Natural killer cell (primary cell): ENCODE data around the gene AGPAT3. TPM values are rescaled to one million over a fixed set of nuclear protein-coding genes. Genes with fewer than 3 reads are reported as not detected.

Experiments
- ATAC-seq, 3 donors: fragments of 150-1000 bp in 2 of 3; fragments of 200-7000 bp in 1 of 3; cut with Tn5 transposase; 1 replicate in 1 of 3; 2 replicates in 2 of 3; pipeline ENCODE4 v1.10.0; 2021; ENCODE audit warnings: mild to moderate bottlenecking in 2 of 3, moderate library complexity in 2 of 3
- DNase-seq, 2 donors: peaks; one replicate each; pipeline versions ENCODE4 v3.0.0 to v3.0.0-alpha.2; 2013 to 2021; ENCODE audit warnings: mixed read lengths in 1 of 2
- H3K27ac ChIP-seq: one replicate; pipeline ENCODE4 v1.5.1; 2013; ENCODE audit warnings: mild to moderate bottlenecking, low read length
- H3K27me3 ChIP-seq: one replicate; pipeline ENCODE4 v1.6.1; 2013; ENCODE audit warnings: low read length; ENCODE audit not compliant: control insufficient read depth, insufficient read depth
- H3K36me3 ChIP-seq: one replicate; pipeline ENCODE4 v1.6.1; 2013; ENCODE audit warnings: low read length; ENCODE audit not compliant: control insufficient read depth, insufficient read depth
- H3K4me1 ChIP-seq: one replicate; pipeline ENCODE4 v1.6.1; 2013; ENCODE audit warnings: low read length; ENCODE audit not compliant: control insufficient read depth, insufficient read depth
- H3K4me3 ChIP-seq: one replicate; pipeline ENCODE4 v1.5.1; 2013; ENCODE audit warnings: low read length
- H3K9me3 ChIP-seq: one replicate; pipeline ENCODE4 v1.6.1; 2013; ENCODE audit warnings: low read length; ENCODE audit not compliant: control insufficient read depth, insufficient read depth
- H3K27ac Mint-ChIP-seq, 2 donors: one replicate each; pipeline ENCODE4 v1.8.0; 2022; ENCODE audit warnings: mild to moderate bottlenecking in 2 of 2, mixed read lengths in 2 of 2, moderate library complexity in 1 of 2
- H3K27me3 Mint-ChIP-seq, 2 donors: one replicate each; pipeline ENCODE4 v1.8.0; 2022; ENCODE audit warnings: low read depth in 2 of 2, mixed read lengths in 2 of 2
- H3K36me3 Mint-ChIP-seq: one replicate; pipeline ENCODE4 v1.8.0; 2022; ENCODE audit warnings: mixed read lengths
- H3K4me1 Mint-ChIP-seq, 2 donors: one replicate each; pipeline ENCODE4 v1.8.0; 2022; ENCODE audit warnings: mixed read lengths in 2 of 2
- H3K4me3 Mint-ChIP-seq: one replicate; pipeline ENCODE4 v1.8.0; 2022; ENCODE audit warnings: mild to moderate bottlenecking, moderate library complexity, mixed read lengths
- H3K9me3 Mint-ChIP-seq, 2 donors: one replicate each; pipeline ENCODE4 v1.8.0; 2022; ENCODE audit warnings: mixed read lengths in 2 of 2
- CTCF ChIP-seq: fragments of 200-600 bp; IDR thresholded peaks from one replicate; pipeline ENCODE4 v1.8.0; 2022; ENCODE audit warnings: antibody characterized with exemption
- WGBS: methylation state at CpG from one replicate; pipeline ENCODE4 v1.1.7; 2013; ENCODE audit warnings: missing lambda C conversion rate; ENCODE audit not compliant: insufficient coverage; 5-methylcytosine and 5-hydroxymethylcytosine counted together
- intact Hi-C: fragments of 100-400 bp; cut with micrococcal nuclease; formaldehyde crosslinking; loops from one replicate; pipeline ENCODE4 v1.14.2; 2022
- total RNA-seq, 4 donors: library from RNA; stranded (reverse); fragments of 120-200 nt in 1 of 4; gene quantifications; one replicate each; pipeline versions ENCODE4 v1.2.3 to v1.2.4, GENCODE V29; 2013 to 2022

Gene AGPAT3
- total RNA-seq, 3 donors from 2014 or later (not counting 1 experiment from before 2014, with no cell fraction given), result 39.5 to 45.7 (median 42.3) TPM

- H3K4me1 Mint-ChIP-seq, result no peaks in the 10 kb centered on the region
- no peak overlapping the region for H3K4me3 Mint-ChIP-seq
- H3K9me3 ChIP-seq, result no peaks in the 10 kb centered on the region
- no peak overlapping the region for H3K27ac Mint-ChIP-seq
- no peaks in the 10 kb centered on the region for H3K9me3 Mint-ChIP-seq
- 65% methylated on average over 10 of the region's 11 CpGs for WGBS
- no peaks in the 10 kb centered on the region for H3K36me3 Mint-ChIP-seq
- no peak overlapping the region for H3K27ac ChIP-seq
- intact Hi-C loops, result loop anchor here (10.0 kb wide), 1 partner anchor 61 kb away; no protein-coding TSS in a partner anchor
- no peak for DNase-seq
- H3K4me1 ChIP-seq, result no peaks in the 10 kb centered on the region
- H3K36me3 ChIP-seq, result no peaks in the 10 kb centered on the region
- H3K27me3 ChIP-seq, result no peaks in the 10 kb centered on the region
- H3K27me3 Mint-ChIP-seq, result peaks cover 0 to 2% of the 10 kb centered on the region in 2 donors
- no peak overlapping the region for H3K4me3 ChIP-seq
- no peak for TF ChIP-seq CTCF
- no peak for ATAC-seq
Observed at GRCh38 chr21:43994085-43994484, 129.1 kb downstream of the AGPAT3 start.

GRCh38 chr21:43994646-43995045 is 129.6 kb downstream of the AGPAT3 start:
- no peaks in the 10 kb centered on the region for H3K4me1 ChIP-seq
- no peaks in the 10 kb centered on the region for H3K27me3 ChIP-seq
- no peak overlapping the region for H3K4me3 ChIP-seq
- no peak overlapping the region for H3K27ac ChIP-seq
- ATAC-seq (no peak), DNase-seq (no peak)
- H3K9me3 Mint-ChIP-seq, result no peaks in the 10 kb centered on the region
- TF ChIP-seq CTCF, result no peak
- H3K4me1 Mint-ChIP-seq, result no peaks in the 10 kb centered on the region
- intact Hi-C loops, result loop anchor here (10.0 kb wide), 1 partner anchor 60 kb away; no protein-coding TSS in a partner anchor
- no peaks in the 10 kb centered on the region for H3K36me3 Mint-ChIP-seq
- no peaks in the 10 kb centered on the region for H3K36me3 ChIP-seq
- peaks cover 0 to 2% of the 10 kb centered on the region in 2 donors for H3K27me3 Mint-ChIP-seq
- no peak overlapping the region for H3K4me3 Mint-ChIP-seq
- no peaks in the 10 kb centered on the region for H3K9me3 ChIP-seq
- WGBS, result 90% methylated on average over 9 of the region's 9 CpGs
- H3K27ac Mint-ChIP-seq, result no peak overlapping the region

GRCh38 chr21:43995521-43996105 is 130.6 kb downstream of the AGPAT3 start:
- Mint-ChIP-seq H3K27ac (no peak overlapping the region), H3K27me3 (peaks cover 0 to 2% of the 10 kb centered on the region in 2 donors), H3K36me3 (no peaks in the 10 kb centered on the region), H3K4me3 (no peak overlapping the region), H3K9me3 (no peaks in the 10 kb centered on the region), H3K4me1 (no peaks in the 10 kb centered on the region)
- Histone ChIP-seq H3K4me3 (no peak overlapping the region), H3K27ac (no peak overlapping the region), H3K36me3 (no peaks in the 10 kb centered on the region), H3K9me3 (no peaks in the 10 kb centered on the region), H3K27me3 (no peaks in the 10 kb centered on the region), H3K4me1 (no peaks in the 10 kb centered on the region)
- 84% methylated on average over 18 of the region's 18 CpGs for WGBS
- intact Hi-C loops, result loop anchor here (10.0 kb wide), 1 partner anchor 59 kb away; no protein-coding TSS in a partner anchor
- DNase-seq (no peak), ATAC-seq (no peak)
- no peak for TF ChIP-seq CTCF
